Glutamatergic neuron (in vitro differentiated cells): ENCODE data around the gene SPTBN1. TPM values are rescaled to one million over a fixed set of nuclear protein-coding genes. Genes with fewer than 3 reads are reported as not detected.

Source experiments
- DNase-seq: peaks from one replicate; pipeline ENCODE4 v3.0.0; 2022
- H3K27ac Mint-ChIP-seq: one replicate; pipeline ENCODE4 v1.8.0; 2020; ENCODE audit warnings: mild to moderate bottlenecking, mixed read lengths, inconsistent platforms; ENCODE audit not compliant: unreplicated experiment
- H3K27me3 Mint-ChIP-seq: one replicate; pipeline ENCODE4 v1.8.0; 2020; ENCODE audit warnings: mild to moderate bottlenecking, moderate library complexity, mixed read lengths, inconsistent platforms; ENCODE audit not compliant: unreplicated experiment
- H3K36me3 Mint-ChIP-seq: one replicate; pipeline ENCODE4 v1.8.0; 2020; ENCODE audit warnings: mild to moderate bottlenecking, mixed read lengths, inconsistent platforms; ENCODE audit not compliant: unreplicated experiment
- H3K4me1 Mint-ChIP-seq: one replicate; pipeline ENCODE4 v1.8.0; 2020; ENCODE audit warnings: mild to moderate bottlenecking, low read depth, mixed read lengths, inconsistent platforms; ENCODE audit not compliant: unreplicated experiment
- H3K4me3 Mint-ChIP-seq: one replicate; pipeline ENCODE4 v1.8.0; 2020; ENCODE audit warnings: mild to moderate bottlenecking, mixed read lengths, inconsistent platforms; ENCODE audit not compliant: unreplicated experiment
- H3K9me3 Mint-ChIP-seq: one replicate; pipeline ENCODE4 v1.8.0; 2020; ENCODE audit warnings: mild to moderate bottlenecking, moderate library complexity, mixed read lengths, inconsistent platforms; ENCODE audit not compliant: unreplicated experiment
- total RNA-seq: library from RNA; stranded (reverse); fragmentation: NEBNext Ultra II Directional; extraction: Animal tissue kit (Norgen Biotek cat#: 25700); gene quantifications from one replicate; pipeline ENCODE4 v1.2.1, GENCODE V29; 2021; ENCODE audit not compliant: unreplicated experiment
- TF ChIP-seq, protein P1 (sequence below): fragments of 200-600 bp; sonication (generic); IDR thresholded peaks from one replicate; pipeline ENCODE4 v1.5.0; 2021; ENCODE audit not compliant: partially characterized antibody, unreplicated experiment

Gene SPTBN1
- total RNA-seq, 1 donor from 2014 or later: 385 TPM

DNA sequence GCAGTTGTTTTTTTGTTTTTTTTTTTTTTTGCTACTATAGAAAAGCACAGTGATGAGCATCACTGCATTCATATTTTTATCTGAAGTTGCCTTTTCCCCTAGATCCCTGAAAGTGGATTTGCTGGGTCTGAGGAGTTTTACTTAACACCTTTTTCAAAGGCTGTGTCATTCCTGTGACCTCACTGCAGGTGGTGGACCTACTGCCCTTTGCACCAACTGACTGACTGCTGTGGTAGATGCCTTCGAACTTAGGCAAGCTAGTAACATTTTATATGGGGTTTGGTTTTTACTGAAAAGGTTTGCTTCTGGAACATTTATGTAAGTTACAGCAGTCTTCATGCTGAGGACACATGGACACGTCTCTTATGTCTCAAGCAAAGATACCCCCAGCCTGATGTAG lies 36.2 kb downstream of the SPTBN1 start:
- Mint-ChIP-seq H3K4me1 (peaks cover 14% of the 10 kb centered on the region), H3K27me3 (no peaks in the 10 kb centered on the region), H3K4me3 (no peak overlapping the region), H3K9me3 (peaks cover 9% of the 10 kb centered on the region), H3K27ac (no peak overlapping the region), H3K36me3 (no peaks in the 10 kb centered on the region)
- TF ChIP-seq, protein P1, sequence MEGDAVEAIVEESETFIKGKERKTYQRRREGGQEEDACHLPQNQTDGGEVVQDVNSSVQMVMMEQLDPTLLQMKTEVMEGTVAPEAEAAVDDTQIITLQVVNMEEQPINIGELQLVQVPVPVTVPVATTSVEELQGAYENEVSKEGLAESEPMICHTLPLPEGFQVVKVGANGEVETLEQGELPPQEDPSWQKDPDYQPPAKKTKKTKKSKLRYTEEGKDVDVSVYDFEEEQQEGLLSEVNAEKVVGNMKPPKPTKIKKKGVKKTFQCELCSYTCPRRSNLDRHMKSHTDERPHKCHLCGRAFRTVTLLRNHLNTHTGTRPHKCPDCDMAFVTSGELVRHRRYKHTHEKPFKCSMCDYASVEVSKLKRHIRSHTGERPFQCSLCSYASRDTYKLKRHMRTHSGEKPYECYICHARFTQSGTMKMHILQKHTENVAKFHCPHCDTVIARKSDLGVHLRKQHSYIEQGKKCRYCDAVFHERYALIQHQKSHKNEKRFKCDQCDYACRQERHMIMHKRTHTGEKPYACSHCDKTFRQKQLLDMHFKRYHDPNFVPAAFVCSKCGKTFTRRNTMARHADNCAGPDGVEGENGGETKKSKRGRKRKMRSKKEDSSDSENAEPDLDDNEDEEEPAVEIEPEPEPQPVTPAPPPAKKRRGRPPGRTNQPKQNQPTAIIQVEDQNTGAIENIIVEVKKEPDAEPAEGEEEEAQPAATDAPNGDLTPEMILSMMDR: no peak
- DNase-seq: no peak

DNA sequence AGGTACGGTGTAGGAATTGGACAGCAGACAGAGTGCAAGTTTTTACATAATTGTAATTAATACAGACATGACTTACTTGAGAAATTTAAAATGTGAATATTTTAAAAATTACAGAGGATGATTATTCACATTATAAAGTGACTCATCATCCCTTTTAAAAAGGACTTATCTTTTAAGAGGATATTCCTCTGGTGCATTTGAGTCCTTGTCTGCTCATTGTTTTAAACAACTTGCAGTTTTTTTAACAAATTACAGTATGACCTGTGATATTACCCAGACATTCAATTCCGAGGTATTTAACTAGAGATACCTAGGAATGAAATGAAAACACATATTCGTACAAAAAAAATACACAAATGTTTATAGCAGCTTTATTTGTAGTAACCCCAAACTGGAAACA lies 38.0 kb downstream of the SPTBN1 start:
- DNase-seq: no peak
- Mint-ChIP-seq H3K27ac (no peak overlapping the region), H3K36me3 (no peaks in the 10 kb centered on the region), H3K4me1 (peaks cover 9% of the 10 kb centered on the region), H3K4me3 (no peak overlapping the region), H3K27me3 (no peaks in the 10 kb centered on the region), H3K9me3 (peaks cover 6% of the 10 kb centered on the region)
- TF ChIP-seq, protein P1: no peak

DNA sequence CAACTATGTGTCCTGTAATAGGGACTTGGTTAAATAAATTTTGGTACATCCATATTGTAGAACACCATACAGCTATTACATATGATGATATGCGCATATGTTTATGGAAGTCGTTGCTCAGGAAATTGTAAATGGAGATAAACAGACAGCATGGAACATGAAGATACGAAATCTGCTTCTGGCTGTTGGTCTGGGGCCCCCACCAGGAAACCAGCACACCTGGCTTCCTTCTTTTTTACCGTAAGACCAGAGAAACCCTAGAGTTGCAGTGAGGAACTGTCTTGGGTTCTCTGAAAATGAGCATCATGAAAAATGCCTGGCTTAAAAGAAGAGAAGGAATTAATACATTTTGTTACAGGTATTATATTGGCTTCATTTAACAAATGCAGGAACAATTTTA lies 40.8 kb downstream of the SPTBN1 start:
- DNase-seq: no peak
- Mint-ChIP-seq H3K4me3 (no peak overlapping the region), H3K4me1 (peaks cover 14% of the 10 kb centered on the region), H3K36me3 (no peaks in the 10 kb centered on the region), H3K27me3 (peaks cover 2% of the 10 kb centered on the region), H3K27ac (no peak overlapping the region), H3K9me3 (peaks cover 2% of the 10 kb centered on the region)
- TF ChIP-seq, protein P1: no peak

DNA sequence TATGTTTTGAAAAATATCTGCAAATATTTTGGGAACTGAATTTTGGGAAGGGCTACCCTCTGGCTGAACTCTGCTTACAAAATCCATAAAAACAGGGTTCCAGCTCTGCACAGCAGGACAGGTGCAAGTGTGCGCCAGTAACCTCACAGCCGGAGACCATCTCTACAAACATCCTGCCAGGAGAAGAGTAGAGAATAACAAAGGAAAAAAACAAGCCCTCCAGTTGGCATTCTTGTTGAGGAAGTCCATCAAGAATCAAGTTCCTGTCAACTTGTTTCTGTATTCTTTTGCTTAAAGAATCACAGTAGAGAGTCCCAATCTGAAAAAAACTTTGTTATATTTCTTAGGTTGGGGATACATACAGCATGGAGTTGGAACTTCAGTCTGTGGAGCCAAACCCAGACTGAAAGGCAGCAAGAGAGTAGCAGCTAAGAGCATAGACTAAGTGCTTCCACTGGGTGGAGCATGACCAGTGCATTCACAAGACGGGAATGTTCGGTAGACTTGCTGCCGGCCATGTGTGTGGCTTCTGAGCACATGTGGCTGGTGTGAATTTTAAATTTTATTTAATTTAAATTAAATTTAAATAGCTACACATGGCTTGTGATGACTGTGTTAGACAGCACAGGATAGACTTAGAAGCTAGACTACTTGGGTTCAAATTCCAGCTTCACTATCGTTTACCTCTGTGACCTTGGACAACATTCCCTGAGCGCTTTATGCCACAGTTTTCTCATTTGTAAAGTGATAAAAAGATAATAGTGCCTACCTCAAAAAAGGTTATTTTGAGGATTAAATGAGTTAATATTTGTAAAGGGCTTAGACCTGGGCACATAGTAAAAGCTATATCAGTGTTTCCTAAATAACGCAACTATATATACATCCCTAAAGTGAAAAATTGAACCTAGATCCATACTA lies 41.9 kb downstream of the SPTBN1 start:
- peaks cover 24% of the 10 kb centered on the region for H3K4me1 Mint-ChIP-seq
- TF ChIP-seq, protein P1: no peak
- no peaks in the 10 kb centered on the region for H3K36me3 Mint-ChIP-seq
- peaks cover 2% of the 10 kb centered on the region for H3K9me3 Mint-ChIP-seq
- H3K27me3 Mint-ChIP-seq: peaks cover 2% of the 10 kb centered on the region
- no peak overlapping the region for H3K27ac Mint-ChIP-seq
- DNase-seq: no peak
- no peak overlapping the region for H3K4me3 Mint-ChIP-seq

DNA sequence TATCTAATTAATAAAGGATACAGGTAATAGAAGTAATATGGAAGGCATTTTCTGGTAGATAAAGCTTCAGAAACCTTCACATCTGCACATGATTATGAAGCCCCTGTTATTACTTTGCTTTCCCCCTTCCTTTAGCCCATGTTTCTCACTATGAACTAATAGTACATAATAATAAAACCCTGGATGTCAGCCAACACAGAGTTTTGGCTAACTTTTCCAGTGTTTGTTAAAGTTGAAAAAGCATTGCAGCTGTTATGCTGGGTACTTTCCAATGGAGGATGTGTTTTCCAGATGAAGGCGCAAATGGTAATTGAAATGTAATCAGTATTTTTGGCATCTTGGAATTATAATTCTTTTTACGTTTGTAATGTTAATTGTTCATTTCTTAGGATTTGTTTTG lies 43.5 kb downstream of the SPTBN1 start:
- no peaks in the 10 kb centered on the region for H3K36me3 Mint-ChIP-seq
- H3K9me3 Mint-ChIP-seq: no peaks in the 10 kb centered on the region
- no peak overlapping the region for H3K27ac Mint-ChIP-seq
- TF ChIP-seq, protein P1: no peak
- H3K4me3 Mint-ChIP-seq: no peak overlapping the region
- H3K27me3 Mint-ChIP-seq: peaks cover 2% of the 10 kb centered on the region
- DNase-seq: no peak
- peaks cover 29% of the 10 kb centered on the region for H3K4me1 Mint-ChIP-seq
